Panc1 (cell line): ENCODE results near the gene ALPL. TPM values are rescaled to one million over a fixed set of nuclear protein-coding genes. Genes with fewer than 3 reads are reported as not detected.

Experiments
- ATAC-seq: fragments of 200-7000 bp; cut with Tn5 transposase; 2 replicates; pipeline ENCODE4 v1.9.1; 2020; ENCODE audit warnings: mild to moderate bottlenecking, moderate library complexity
- BruUV-seq: library from RNA; stranded (reverse); fragments of 400-500 nt; replicated peaks from 2 replicates; lab custom pipeline; 2021; lab: Mats Ljungman, UMichigan
- CTCF ChIA-PET: fragments of 300-600 bp; sonication (Branson Sonifier 250); formaldehyde crosslinking; loops from one replicate; lab custom pipeline; 2022; ENCODE audit warnings: antibody characterized with exemption; lab: Charles Lee
- POLR2A ChIA-PET: fragments of 300-600 bp; sonication (Branson Sonifier 250); formaldehyde crosslinking; loops from one replicate; lab custom pipeline; 2022; ENCODE audit warnings: antibody characterized with exemption; lab: Charles Lee
- DNase-seq: peaks from one replicate; pipeline ENCODE4 v3.0.0-alpha.2; 2010; ENCODE audit warnings: low read depth, low spot score
- H3K27ac ChIP-seq: 2 replicates; pipeline ENCODE4 v1.5.1; 2011; ENCODE audit warnings: mild to moderate bottlenecking, low read length, inconsistent platforms
- H3K27me3 ChIP-seq: fragments of 200-500 bp; sonication (Bioruptor generic); 2 replicates; pipeline ENCODE4 v1.6.0; 2014; ENCODE audit warnings: low read length, inconsistent platforms; ENCODE audit not compliant: control insufficient read depth, insufficient read depth
- H3K36me3 ChIP-seq: fragments of 200-500 bp; sonication (Bioruptor generic); 2 replicates; pipeline ENCODE4 v1.5.1; 2014; ENCODE audit warnings: inconsistent platforms, mild to moderate bottlenecking, low read length, moderate library complexity; ENCODE audit not compliant: control insufficient read depth, insufficient read depth
- H3K4me1 ChIP-seq: 2 replicates; pipeline ENCODE4 v1.5.1; 2011; ENCODE audit warnings: inconsistent platforms, mild to moderate bottlenecking, low read length, moderate library complexity; ENCODE audit not compliant: control insufficient read depth, insufficient read depth
- H3K4me3 ChIP-seq, 2 experiments: 2 replicates each; pipeline ENCODE4 v1.5.1; 2011 to 2012; ENCODE audit warnings: low read depth in 2 of 2, low read length in 2 of 2, mild to moderate bottlenecking in 2 of 2, inconsistent platforms in 1 of 2, moderate library complexity in 1 of 2
- H3K9me3 ChIP-seq: fragments of 200-500 bp; sonication (Bioruptor generic); 2 replicates; pipeline ENCODE4 v1.5.1; 2014; ENCODE audit warnings: low read depth, mild to moderate bottlenecking, inconsistent platforms, low read length, moderate library complexity; ENCODE audit not compliant: control insufficient read depth, insufficient read depth
- POLR2AphosphoS5 ChIP-seq: IDR thresholded peaks from 2 replicates; pipeline ENCODE4 v1.6.1; 2012; ENCODE audit warnings: mild to moderate bottlenecking, low read depth, low read length, moderate library complexity
- TCF7L2 ChIP-seq: IDR thresholded peaks from 2 replicates; pipeline ENCODE4 v1.6.1; 2011; ENCODE audit warnings: mild to moderate bottlenecking, low read depth, low read length, inconsistent platforms
- in situ Hi-C: cut with HindIII; loops from 2 replicates; pipeline ENCODE4 v1.10.0; 2016; ENCODE audit warnings: low sequenced_read_pairs, low pct_unique_long_range_greater_than_20kb
- intact Hi-C: fragments of 100-400 bp; cut with micrococcal nuclease; formaldehyde crosslinking; loops from one replicate; pipeline ENCODE4 v1.10.0; 2022; ENCODE audit not compliant: unreplicated experiment
- total RNA-seq: library from RNA; stranded (reverse); gene quantifications from one replicate; pipeline ENCODE4 v1.2.1, GENCODE V29; 2021; ENCODE audit not compliant: unreplicated experiment
- TF ChIP-seq, protein P1 (sequence below), 2 experiments: IDR thresholded peaks; 2 replicates each; pipeline ENCODE4 v1.6.1; 2011 to 2012; ENCODE audit warnings: low read depth in 2 of 2, control low read depth in 1 of 2, low read length in 1 of 2, mild to moderate bottlenecking in 1 of 2, moderate library complexity in 1 of 2; ENCODE audit not compliant: insufficient read depth in 1 of 2
- TF ChIP-seq, protein P2 (sequence below): fragments of 450-650 bp; IDR thresholded peaks from 2 replicates; pipeline ENCODE4 v1.5.1; 2017; ENCODE audit warnings: mild to moderate bottlenecking

The ALPL gene
- total RNA-seq, 1 experiment from 2014 or later = 0.82 TPM

DNA sequence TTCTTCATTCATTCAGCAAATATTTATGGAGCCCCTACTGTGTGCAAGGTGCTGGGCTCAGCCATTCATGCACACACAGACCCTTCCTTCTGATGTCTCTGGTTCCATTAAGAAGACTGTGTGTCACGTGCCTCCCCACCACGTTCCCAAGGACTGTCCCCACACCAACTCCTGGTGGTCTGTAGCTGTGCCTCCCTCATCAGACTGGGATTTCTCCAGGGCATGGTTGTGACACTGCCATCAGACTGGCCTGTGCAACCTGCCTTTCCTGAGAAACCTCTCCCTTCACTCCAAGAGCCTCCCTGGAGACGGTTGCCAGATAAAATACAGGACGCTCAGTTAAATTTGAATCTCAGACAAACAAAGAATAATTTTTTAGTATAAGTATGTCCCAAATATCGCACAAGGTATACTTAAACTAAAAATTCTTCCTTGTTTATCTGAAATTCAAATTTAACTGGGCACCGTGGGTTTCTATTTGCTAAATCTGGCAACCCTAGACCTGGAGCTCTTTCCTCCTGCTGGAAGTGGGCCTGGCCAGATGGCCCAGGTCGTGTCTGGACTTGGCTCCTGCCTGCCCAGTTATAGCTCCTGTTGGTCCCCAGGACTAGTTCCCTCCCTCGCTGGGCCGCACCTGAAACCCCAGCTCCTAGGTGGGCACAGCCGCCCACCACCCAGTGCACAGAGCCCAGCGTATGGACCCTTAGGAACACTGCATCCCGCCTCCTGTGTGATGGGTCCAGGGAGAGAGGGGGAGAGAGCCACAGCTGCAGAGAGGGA lies 83.1 kb downstream of the ALPL start:
- Histone ChIP-seq H3K9me3 (no peaks in the 10 kb centered on the region), H3K4me1 (no peaks in the 10 kb centered on the region; the same call in 1 of the 2 replicates), H3K36me3 (no peaks in the 10 kb centered on the region), H3K27ac (no peak overlapping the region), H3K27me3 (no peaks in the 10 kb centered on the region), H3K4me3 (no peak overlapping the region)
- no TSS peak for BruUV-seq
- ATAC-seq (no peak), DNase-seq (no peak)
- intact Hi-C loops = loop anchor here (10.0 kb wide), 1 partner anchor 63 kb away; no protein-coding TSS in a partner anchor
- POLR2A ChIA-PET = interaction anchor here (0.6 kb wide), 1 partner anchor 379 kb away, joined by 15 read pairs; no protein-coding TSS in a partner anchor
- CTCF ChIA-PET = no interaction called here
- in situ Hi-C loops = no loop called here
- TF ChIP-seq TCF7L2 (no peak), POLR2AphosphoS5 (no peak)
- TF ChIP-seq, protein P1, sequence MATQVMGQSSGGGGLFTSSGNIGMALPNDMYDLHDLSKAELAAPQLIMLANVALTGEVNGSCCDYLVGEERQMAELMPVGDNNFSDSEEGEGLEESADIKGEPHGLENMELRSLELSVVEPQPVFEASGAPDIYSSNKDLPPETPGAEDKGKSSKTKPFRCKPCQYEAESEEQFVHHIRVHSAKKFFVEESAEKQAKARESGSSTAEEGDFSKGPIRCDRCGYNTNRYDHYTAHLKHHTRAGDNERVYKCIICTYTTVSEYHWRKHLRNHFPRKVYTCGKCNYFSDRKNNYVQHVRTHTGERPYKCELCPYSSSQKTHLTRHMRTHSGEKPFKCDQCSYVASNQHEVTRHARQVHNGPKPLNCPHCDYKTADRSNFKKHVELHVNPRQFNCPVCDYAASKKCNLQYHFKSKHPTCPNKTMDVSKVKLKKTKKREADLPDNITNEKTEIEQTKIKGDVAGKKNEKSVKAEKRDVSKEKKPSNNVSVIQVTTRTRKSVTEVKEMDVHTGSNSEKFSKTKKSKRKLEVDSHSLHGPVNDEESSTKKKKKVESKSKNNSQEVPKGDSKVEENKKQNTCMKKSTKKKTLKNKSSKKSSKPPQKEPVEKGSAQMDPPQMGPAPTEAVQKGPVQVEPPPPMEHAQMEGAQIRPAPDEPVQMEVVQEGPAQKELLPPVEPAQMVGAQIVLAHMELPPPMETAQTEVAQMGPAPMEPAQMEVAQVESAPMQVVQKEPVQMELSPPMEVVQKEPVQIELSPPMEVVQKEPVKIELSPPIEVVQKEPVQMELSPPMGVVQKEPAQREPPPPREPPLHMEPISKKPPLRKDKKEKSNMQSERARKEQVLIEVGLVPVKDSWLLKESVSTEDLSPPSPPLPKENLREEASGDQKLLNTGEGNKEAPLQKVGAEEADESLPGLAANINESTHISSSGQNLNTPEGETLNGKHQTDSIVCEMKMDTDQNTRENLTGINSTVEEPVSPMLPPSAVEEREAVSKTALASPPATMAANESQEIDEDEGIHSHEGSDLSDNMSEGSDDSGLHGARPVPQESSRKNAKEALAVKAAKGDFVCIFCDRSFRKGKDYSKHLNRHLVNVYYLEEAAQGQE (IDR thresholded peaks at IDR 0.05; ENCODE audit: insufficient read depth in 1 of 2, low read depth in 2 of 2, low read length in 1 of 2) = no peak
- TF ChIP-seq, protein P2, sequence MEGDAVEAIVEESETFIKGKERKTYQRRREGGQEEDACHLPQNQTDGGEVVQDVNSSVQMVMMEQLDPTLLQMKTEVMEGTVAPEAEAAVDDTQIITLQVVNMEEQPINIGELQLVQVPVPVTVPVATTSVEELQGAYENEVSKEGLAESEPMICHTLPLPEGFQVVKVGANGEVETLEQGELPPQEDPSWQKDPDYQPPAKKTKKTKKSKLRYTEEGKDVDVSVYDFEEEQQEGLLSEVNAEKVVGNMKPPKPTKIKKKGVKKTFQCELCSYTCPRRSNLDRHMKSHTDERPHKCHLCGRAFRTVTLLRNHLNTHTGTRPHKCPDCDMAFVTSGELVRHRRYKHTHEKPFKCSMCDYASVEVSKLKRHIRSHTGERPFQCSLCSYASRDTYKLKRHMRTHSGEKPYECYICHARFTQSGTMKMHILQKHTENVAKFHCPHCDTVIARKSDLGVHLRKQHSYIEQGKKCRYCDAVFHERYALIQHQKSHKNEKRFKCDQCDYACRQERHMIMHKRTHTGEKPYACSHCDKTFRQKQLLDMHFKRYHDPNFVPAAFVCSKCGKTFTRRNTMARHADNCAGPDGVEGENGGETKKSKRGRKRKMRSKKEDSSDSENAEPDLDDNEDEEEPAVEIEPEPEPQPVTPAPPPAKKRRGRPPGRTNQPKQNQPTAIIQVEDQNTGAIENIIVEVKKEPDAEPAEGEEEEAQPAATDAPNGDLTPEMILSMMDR = no peak

DNA sequence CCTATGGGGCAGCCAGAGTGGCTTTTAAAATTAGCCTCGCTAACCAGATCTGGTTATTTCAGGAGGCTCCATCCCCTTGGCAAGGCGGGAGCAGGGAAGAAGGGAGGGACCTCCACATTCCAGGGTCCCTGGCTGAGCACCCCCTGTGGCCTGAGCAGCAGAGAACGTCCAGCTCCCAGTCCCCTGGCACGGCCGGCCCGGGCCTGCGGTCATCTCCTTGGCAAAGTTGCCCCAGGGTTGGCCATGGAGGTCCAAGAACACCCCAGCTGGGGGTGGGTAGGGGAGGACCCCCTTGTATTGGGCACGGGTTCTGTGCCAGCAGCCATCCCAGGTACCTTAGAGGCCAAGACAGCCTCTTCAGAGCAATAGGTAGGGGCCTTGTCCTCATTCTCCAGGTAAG lies 84.0 kb downstream of the ALPL start:
- no peaks in the 10 kb centered on the region for H3K9me3 ChIP-seq
- TF ChIP-seq, protein P2 = no peak
- no peak for TF ChIP-seq POLR2AphosphoS5
- TF ChIP-seq, protein P1 (IDR thresholded peaks at IDR 0.05; ENCODE audit: insufficient read depth in 1 of 2, low read depth in 2 of 2, low read length in 1 of 2) = no peak
- no peak for DNase-seq
- H3K4me1 ChIP-seq = no peaks in the 10 kb centered on the region; the same call in 1 of the 2 replicates
- no TSS peak for BruUV-seq
- intact Hi-C loops = loop anchor here (10.0 kb wide), 1 partner anchor 62 kb away; no protein-coding TSS in a partner anchor
- in situ Hi-C loops = no loop called here
- H3K4me3 ChIP-seq = no peak overlapping the region
- no peaks in the 10 kb centered on the region for H3K36me3 ChIP-seq
- H3K27ac ChIP-seq = no peak overlapping the region
- CTCF ChIA-PET = interaction anchor here (1.1 kb wide), 1 partner anchor 338 kb away, joined by 3 read pairs; no protein-coding TSS in a partner anchor
- ATAC-seq = no peak
- no peaks in the 10 kb centered on the region for H3K27me3 ChIP-seq
- POLR2A ChIA-PET = no interaction called here
